ENCODE measurements around the gene PRSS22.
"Not testable (repeated sequence)": the region's sequence is repeated elsewhere in the genome, so short reads cannot be mapped to it uniquely, and the experiment has no call there.

PRSS22 gene, protein sequence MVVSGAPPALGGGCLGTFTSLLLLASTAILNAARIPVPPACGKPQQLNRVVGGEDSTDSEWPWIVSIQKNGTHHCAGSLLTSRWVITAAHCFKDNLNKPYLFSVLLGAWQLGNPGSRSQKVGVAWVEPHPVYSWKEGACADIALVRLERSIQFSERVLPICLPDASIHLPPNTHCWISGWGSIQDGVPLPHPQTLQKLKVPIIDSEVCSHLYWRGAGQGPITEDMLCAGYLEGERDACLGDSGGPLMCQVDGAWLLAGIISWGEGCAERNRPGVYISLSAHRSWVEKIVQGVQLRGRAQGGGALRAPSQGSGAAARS

DNA sequence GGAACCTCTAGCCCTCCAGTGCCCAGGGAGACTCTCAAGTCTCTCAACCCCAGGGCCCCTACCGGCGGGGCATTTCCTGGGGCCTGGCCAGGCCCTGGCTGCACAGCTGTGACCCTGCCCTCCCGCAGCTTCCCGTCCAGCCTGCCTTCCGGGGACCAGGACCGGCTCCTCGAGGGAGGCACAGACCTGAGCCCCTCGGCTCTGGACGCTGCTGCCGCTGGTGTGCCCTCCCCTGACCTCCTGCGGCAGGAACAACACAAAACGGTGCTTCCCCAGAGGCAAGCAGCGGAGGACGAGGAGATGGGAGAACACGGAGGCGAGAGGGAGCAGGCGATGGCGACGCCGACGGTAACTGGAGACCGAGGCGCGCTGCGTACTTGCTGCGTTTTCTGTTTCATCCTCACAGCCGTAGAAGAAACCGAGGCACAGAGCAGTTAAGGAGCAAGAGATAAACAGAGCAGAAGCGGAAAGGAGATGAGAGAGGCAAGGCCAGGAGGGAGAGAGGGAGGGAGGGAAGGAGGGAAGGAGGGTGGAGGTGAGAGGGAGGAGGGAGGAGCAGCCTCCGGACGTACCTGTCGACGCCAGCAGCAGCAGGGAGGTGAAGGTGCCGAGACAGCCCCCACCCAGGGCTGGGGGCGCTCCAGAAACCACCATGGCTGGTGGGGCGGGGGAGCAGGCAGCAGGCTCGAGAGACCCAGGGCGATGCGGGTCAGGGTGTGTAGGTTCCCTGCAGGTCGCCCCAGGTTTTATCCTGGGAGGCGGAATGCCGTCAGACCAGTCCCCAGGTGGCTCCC lies at the start of gene PRSS22:
Gene PRSS22 (minus strand): TSS at position 720 of the 794 bp plus-strand sequence. CDS start 66 bp downstream, at position 654.
- DNase-seq (ENCODE audit: low spot score), result no peak

GRCh38 chr16:2907084-2907753 lies 49.2 kb upstream of the PRSS22 start:
- not testable (repeated sequence) for DNase-seq (ENCODE audit: low spot score)

DNA sequence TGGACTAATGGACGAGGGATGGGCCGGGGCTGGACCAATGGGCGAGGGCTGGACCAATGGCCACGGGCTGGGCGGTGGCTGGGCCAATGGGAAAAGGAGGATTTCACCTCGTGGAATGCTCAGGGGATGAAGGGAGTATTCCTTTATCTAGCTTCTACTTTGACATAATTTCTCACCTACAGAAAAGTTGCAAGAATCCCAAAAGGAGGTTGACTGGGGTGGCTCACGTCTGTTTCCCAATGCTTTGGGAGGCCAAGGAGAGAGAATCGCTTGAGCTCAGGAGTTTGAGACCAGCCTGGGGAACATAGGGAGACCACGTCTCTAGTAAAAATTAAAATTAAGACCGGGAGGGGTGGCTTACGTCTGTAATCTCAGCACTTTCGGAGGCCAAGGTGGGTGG lies 48.0 kb upstream of the PRSS22 start:
- no peak for DNase-seq (ENCODE audit: low spot score)

DNA sequence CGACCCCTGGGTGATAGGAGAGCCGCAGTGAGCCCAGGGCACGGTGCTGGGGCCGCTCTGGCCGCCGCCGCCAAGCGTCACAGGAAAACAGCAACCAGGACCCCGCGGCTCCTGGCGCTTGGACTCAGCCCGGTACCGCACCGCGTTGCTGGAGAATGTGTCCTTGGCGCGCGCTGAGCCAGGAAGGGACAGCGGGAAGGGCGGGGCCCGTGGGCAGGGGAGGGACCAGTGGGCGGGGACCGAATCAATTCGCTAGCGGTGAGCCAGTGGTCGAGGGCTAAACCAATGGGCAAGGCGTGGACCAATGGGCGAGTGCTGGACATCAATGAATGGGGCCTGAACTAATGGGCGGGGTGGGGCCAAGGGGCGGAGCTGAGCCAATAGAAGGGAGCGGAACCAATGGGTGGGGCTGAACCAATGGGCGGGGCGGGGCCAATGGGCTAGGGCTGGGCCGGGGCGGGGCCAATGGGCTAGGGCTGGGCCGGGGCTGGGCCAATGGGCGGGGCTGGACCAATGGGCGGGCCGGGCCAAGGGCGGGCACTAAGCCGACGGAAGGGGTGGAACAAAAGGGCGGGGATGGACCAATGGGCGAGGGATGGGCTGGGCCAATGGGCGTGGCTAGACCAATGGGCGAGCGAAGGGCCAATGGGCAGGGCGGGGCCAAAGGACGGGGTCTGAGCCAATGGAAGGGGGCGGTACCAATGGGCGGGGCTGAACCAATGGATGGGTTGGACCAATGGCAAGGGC lies 47.4 kb upstream of the PRSS22 start:
- peak; percentile 99 for DNase-seq (ENCODE audit: low spot score)

GRCh38 chr16:2904922-2905240 lies 46.9 kb upstream of the PRSS22 start:
- no peak for DNase-seq (ENCODE audit: low spot score)

DNA sequence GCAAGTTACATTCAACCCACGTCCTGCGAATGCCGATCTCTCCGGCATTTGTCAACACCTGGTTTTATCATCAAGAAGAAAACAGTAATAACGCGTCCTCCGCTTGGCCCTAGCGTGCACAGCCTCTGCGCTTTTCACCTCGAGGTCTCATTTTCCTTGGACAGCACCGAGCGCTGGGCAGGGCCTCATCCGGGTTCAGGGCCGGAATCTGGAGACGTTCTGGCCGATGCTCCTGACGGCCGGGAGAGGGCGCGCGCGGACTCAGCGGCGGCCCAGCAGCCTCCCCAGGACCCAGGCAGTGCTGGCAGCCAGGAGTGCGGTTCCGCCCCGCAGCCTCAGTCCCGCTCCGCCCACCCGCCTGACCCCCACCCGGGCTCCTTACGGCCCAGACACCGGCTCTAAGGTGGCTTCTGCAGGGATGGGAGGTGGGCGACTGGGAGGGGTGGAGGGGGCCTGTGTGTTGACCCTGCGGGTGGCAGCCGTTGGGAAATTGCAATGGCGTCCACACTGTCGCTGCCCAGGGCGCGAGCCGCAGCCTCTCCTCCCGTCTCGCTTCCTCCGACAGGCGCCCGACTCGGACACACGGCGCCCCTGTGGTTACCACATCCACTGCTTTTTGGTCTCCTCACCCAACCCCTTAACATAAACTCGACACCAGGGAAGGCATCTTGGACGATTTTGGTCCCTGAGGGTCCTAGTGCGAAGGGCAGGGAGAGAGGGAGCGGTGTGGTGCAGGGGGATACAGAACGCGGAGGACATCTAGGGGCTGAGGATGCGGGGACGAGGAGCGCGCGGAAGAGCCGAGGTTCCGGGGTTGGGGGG lies 46.3 kb upstream of the PRSS22 start:
- DNase-seq (ENCODE audit: low spot score), result peak; percentile 84

DNA sequence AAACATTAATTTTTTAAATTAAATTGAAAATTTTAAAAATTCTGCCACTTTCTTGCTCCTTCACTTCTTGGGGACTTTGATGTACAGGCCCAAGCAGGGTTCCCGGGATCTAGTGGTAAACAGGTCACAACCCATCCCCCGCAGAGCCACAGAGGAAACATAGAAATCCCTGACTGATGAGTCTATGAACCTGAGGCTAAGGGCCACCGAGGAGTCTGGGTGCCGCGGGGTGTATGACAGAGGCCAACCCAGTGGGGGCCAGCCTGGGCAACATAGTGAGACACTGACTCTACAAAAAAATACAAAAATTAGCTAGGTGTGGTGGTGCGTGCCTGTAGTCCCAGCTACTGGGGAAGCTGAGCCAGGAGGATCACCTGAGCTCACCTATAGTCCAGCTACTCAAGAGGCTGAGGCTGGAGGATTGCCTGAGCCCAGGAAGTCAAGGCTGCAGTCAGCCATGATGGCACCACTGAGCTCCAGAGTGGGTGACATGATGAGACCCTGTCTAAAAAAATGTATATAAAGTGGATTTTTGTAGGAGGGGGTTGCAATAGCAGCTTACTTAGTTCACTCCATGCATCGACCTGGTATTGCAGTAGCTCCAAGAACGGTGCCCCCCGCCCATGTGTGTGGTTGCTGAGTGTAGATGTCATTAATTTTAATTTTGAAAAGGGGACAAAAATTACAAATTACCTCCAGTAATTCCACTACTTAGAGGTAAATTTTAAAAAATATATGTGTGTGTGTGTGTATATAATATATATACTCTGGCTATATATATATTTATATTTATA lies 44.6 kb upstream of the PRSS22 start:
- peak; percentile 1 for DNase-seq (ENCODE audit: low spot score)

- DNase-seq (ENCODE audit: low spot score), result no peak
These were observed 42.6 kb upstream of the PRSS22 start for GRCh38 chr16:2900526-2901075.

- no peak for DNase-seq (ENCODE audit: low spot score)
These were observed 41.6 kb upstream of the PRSS22 start for GRCh38 chr16:2899564-2900072.

DNA sequence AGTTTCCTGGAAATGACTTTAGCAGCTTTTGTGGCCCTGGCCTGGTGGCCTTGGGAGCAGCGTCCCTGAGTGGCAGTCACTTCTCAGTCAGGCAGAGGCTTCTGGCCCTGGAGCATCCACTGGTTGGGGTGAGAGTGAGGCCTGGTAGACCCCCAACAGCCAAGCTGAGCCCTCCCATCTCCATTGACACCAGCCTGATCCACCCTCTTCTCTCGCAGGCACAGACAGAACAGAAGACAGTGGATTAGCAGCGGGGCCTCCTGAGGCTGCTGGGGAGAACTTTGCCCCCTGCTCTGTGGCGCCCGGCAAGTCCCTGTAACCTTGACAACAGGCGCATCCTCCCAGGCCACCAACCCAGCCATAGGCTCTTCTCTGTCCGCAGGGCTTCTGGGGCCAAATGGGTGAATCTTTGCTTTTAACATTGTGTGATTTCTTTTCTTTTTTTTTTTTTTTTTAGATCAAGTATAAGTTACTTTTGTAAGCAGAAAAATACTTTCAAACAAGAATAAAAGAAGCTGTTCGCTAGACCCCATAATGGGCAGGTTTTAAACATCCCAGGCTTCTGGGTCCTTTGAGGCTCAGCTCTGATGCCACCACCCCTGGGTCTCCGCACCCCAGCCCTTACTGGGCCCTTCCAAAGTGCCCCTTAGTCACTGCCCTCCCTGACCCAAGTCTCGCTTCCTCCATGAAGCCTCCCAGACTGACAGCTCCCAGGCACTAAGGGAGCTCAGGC lies 41.0 kb upstream of the PRSS22 start:
- no peak for DNase-seq (ENCODE audit: low spot score)

GRCh38 chr16:2897110-2897509 lies 39.1 kb upstream of the PRSS22 start:
- DNase-seq (ENCODE audit: low spot score), result peak; percentile 1

- no peak for DNase-seq (ENCODE audit: low spot score)
These were observed 38.6 kb upstream of the PRSS22 start for GRCh38 chr16:2896480-2897010.

- DNase-seq (ENCODE audit: low spot score), result peak; percentile 1
These were observed 37.8 kb upstream of the PRSS22 start for GRCh38 chr16:2895813-2896212.

GRCh38 chr16:2894231-2894630 lies 36.3 kb upstream of the PRSS22 start:
- no peak for DNase-seq (ENCODE audit: low spot score)

DNA sequence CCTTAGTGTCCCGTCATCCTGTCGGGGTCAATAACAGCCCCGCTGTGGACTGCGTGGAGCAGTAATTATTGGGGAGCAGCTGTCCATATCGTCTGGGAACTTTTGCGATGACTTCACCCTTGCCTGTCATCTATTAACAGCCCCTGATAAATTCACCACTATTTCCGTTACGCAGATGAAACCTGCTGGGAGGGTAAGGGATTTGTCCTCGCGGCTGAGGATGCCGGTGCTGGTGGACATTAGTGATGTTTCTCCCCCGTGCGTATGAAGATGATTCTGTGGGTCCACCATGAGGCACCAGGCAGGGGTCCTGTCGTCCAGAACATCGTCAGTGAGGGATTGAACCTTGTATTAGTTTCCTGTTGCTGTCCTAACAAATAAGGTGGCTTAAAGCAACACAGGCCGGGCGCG lies 26.1 kb upstream of the PRSS22 start:
- no peak for DNase-seq (ENCODE audit: low spot score)

GRCh38 chr16:2883458-2883908 lies 25.5 kb upstream of the PRSS22 start:
- peak; percentile 23 for DNase-seq (ENCODE audit: low spot score)

DNA sequence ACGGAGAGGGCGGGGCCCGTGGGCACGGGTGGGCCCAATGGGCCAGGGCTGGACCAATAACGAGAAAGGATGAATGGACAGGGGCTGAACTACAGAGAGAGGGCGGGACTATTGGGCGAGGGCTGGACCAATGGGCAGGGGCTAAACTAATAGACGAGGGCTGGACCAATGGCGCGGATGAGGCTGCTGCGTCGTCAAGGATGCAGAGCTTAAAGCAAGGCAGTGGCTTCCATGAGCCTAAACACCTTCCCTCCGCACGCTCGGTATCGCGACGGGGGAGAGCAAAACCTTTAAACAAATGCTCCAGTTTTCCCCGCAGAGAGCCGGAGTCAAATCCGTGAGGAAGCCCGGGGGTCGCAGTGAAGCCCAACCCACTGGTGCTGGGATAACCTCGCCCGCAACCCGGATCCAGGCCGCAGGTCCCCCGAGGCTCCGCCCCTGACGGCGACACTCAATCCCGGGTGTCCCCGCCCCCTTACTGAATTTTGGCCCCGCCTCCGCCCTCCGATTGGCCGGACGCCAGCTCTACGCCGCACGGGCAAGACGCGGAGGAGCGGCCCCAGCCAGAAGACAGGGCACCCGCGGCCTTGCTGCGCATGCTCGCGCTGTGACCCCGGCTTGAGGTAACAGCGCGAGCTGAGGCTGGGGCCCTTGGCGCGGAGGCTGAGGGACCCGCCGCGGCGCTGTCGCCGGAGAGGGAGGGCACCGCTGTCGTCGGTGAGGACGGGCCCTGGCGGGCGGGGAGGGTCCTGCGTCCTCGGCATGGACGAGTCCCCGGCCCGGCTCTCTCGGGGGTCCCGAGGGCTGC lies 24.9 kb upstream of the PRSS22 start, which contains the start of gene FLYWCH2:
Gene FLYWCH2 (plus strand): TSS at position 566 of the 808 bp plus-strand sequence. CDS start 13,235 bp downstream, outside the sequence.
- peak; percentile 97 for DNase-seq (ENCODE audit: low spot score)

Data from AG08395 (cell line).